ENCODE measurements around the gene DENND1A. TPM values are rescaled to one million over a fixed set of nuclear protein-coding genes. Genes with fewer than 3 reads are reported as not detected.

Gene DENND1A
- polyA plus RNA-seq, 2 of the 4 experiments (the other 2 are of a cell fraction), result 15.1 to 21.9 TPM

- DNase-seq (ENCODE audit: low read depth in 1 of 2, low spot score in 1 of 2), result no peak
- ChIA-PET CTCF (no interaction called here), POLR2A (no interaction called here)
- 94% methylated on average over 7 of the region's 7 CpGs for WGBS (ENCODE audit: missing lambda C conversion rate)
- Histone ChIP-seq H3K9me3 (no peaks in the 10 kb centered on the region), H3K4me3 (no peak overlapping the region), H3K27ac (no peak overlapping the region), H3K4me2 (no peak overlapping the region), H3K4me1 (no peaks in the 10 kb centered on the region)
- no peak for ATAC-seq
- FAIRE-seq, result no peak
- TF ChIP-seq ZFP36 (IDR thresholded peaks at IDR 0.05; ENCODE audit: borderline replicate concordance, partially characterized antibody) (no peak), HOXB13 (CRISPR knock-in tag; IDR thresholded peaks at IDR 0.05; ENCODE audit: low read depth) (no peak), HEYL (CRISPR knock-in tag; IDR thresholded peaks at IDR 0.05) (no peak), FOSL2 (IDR thresholded peaks at IDR 0.05) (no peak), FOSL2 (CRISPR knock-in tag; IDR thresholded peaks at IDR 0.05) (no peak), GATA3 (IDR thresholded peaks at IDR 0.05; ENCODE audit: borderline replicate concordance) (no peak), CHD2 (IDR thresholded peaks at IDR 0.05; ENCODE audit: low read length, partially characterized antibody) (no peak), FOSB (CRISPR knock-in tag; IDR thresholded peaks at IDR 0.05) (no peak), BCL3 (IDR thresholded peaks at IDR 0.05) (no peak), ZSCAN20 (CRISPR knock-in tag; IDR thresholded peaks at IDR 0.05) (no peak), FOXS1 (CRISPR knock-in tag; IDR thresholded peaks at IDR 0.05) (no peak), CEBPB (IDR thresholded peaks at IDR 0.05) (no peak), MAZ (IDR thresholded peaks at IDR 0.05; ENCODE audit: borderline replicate concordance, low read depth, low read length) (no peak), RNF2 (IDR thresholded peaks at IDR 0.05; ENCODE audit: borderline replicate concordance, low read depth) (no peak), JUN (IDR thresholded peaks at IDR 0.05) (no peak), PBX3 (IDR thresholded peaks at IDR 0.05) (no peak), HMGXB4 (CRISPR knock-in tag; IDR thresholded peaks at IDR 0.05; ENCODE audit: borderline replicate concordance) (no peak), EHF (CRISPR knock-in tag; IDR thresholded peaks at IDR 0.05) (no peak), SMC3 (IDR thresholded peaks at IDR 0.05) (no peak)
These were observed 277.5 kb downstream of the DENND1A start for GRCh38 chr9:123652416-123652815.

DNA sequence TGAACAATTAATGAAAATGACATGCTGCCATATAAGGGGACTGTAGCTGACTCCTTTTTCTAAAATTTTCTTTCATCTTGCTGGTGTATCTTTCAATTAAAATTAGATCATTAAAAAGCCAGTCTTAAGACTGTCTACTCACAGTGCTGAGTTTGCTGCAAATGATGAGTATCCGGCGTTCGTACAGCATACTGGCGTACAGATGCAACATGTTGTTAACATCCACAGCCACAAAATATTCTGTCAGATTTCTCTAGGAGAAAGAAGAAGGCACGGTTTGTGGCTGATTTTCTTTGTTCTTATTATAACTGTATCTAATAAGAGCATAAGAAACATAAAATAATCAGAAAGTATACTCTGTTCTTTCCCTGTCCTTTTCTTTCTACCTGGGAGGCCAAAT is 278.1 kb downstream of the DENND1A start:
- POLR2A ChIA-PET, result no interaction called here
- DNase-seq (ENCODE audit: low read depth in 1 of 2, low spot score in 1 of 2) (no peak), FAIRE-seq (no peak), ATAC-seq (no peak)
- H3K9me3 ChIP-seq, result no peaks in the 10 kb centered on the region
- no peak overlapping the region for H3K27ac ChIP-seq
- TF ChIP-seq, protein P1, sequence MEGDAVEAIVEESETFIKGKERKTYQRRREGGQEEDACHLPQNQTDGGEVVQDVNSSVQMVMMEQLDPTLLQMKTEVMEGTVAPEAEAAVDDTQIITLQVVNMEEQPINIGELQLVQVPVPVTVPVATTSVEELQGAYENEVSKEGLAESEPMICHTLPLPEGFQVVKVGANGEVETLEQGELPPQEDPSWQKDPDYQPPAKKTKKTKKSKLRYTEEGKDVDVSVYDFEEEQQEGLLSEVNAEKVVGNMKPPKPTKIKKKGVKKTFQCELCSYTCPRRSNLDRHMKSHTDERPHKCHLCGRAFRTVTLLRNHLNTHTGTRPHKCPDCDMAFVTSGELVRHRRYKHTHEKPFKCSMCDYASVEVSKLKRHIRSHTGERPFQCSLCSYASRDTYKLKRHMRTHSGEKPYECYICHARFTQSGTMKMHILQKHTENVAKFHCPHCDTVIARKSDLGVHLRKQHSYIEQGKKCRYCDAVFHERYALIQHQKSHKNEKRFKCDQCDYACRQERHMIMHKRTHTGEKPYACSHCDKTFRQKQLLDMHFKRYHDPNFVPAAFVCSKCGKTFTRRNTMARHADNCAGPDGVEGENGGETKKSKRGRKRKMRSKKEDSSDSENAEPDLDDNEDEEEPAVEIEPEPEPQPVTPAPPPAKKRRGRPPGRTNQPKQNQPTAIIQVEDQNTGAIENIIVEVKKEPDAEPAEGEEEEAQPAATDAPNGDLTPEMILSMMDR (IDR thresholded peaks at IDR 0.05), result no peak
- TF ChIP-seq ZC3H11A (IDR thresholded peaks at IDR 0.05) (no peak), HDAC2 (IDR thresholded peaks at IDR 0.05) (no peak)
- CTCF ChIA-PET, result no interaction called here
- no peak overlapping the region for H3K4me3 ChIP-seq
- no peak overlapping the region for H3K4me2 ChIP-seq
- WGBS (ENCODE audit: missing lambda C conversion rate), result 94% methylated on average over 5 of the region's 5 CpGs
- no peaks in the 10 kb centered on the region for H3K4me1 ChIP-seq
